Tibial nerve (tissue), 4 donors: Measurements from ENCODE around the gene KCTD7.
"Not testable (repeated sequence)": the region's sequence is repeated elsewhere in the genome, so short reads cannot be mapped to it uniquely, and the experiment has no call there.

Experiments used
- EP300 ChIP-seq, 2 donors: sonication (generic); formaldehyde crosslinking; IDR thresholded peaks; one replicate each; pipeline ENCODE4 v1.6.1; 2017; ENCODE audit warnings: antibody characterized with exemption in 2 of 2, mild to moderate bottlenecking in 1 of 2
- POLR2A ChIP-seq, 2 donors: fragments of 450-650 bp; IDR thresholded peaks; one replicate each; pipeline ENCODE4 v1.6.1; 2017; ENCODE audit warnings: antibody characterized with exemption in 2 of 2, mild to moderate bottlenecking in 2 of 2, moderate library complexity in 2 of 2
- TF ChIP-seq, protein P1 (sequence below), 5 experiments: fragments of 200-600 bp in 3 of 5; fragments of 450-650 bp in 2 of 5; sonication (generic) in 3 of 5; IDR thresholded peaks; one replicate each; pipeline ENCODE4 v1.5.1; 2016 to 2019; ENCODE audit warnings: antibody characterized with exemption in 5 of 5, mild to moderate bottlenecking in 3 of 5, moderate library complexity in 2 of 5

DNA sequence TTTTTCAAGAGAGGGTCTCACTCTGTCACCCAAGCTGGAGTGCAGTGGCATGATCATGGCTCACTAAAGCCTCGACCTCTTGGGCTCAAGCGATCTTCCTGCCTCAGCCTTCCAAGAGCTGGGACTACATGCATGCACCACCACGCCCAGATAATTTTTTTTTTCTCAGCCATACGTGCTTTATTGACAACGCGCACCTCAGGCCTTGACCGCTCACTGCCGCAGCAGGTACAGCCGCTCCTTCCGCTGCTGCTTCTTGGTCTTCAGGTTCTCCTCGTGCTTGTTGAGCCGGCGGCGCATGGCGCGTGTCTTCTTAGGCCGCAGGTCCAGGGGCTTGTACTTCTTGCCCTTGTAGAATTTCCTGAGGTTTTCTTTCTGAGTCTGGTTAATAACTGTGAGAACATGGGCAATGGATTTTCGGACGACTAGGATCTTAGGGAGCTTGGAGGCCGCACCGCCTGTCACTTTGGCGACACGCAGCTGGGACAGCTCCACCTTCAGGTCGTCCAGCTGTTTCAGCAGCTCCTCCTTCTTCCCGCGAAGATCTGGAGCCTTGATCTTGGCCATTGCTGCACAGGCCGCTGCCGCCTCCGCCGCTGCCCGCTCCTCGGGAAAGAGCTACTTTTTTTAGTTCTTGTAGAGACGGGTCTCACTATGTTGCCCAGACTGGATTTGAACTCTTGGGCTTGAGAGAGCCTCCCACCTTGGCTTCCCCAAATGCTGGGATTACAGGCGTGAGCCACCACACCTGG, 22.0 kb upstream of the KCTD7 start:
- TF ChIP-seq, protein P1, sequence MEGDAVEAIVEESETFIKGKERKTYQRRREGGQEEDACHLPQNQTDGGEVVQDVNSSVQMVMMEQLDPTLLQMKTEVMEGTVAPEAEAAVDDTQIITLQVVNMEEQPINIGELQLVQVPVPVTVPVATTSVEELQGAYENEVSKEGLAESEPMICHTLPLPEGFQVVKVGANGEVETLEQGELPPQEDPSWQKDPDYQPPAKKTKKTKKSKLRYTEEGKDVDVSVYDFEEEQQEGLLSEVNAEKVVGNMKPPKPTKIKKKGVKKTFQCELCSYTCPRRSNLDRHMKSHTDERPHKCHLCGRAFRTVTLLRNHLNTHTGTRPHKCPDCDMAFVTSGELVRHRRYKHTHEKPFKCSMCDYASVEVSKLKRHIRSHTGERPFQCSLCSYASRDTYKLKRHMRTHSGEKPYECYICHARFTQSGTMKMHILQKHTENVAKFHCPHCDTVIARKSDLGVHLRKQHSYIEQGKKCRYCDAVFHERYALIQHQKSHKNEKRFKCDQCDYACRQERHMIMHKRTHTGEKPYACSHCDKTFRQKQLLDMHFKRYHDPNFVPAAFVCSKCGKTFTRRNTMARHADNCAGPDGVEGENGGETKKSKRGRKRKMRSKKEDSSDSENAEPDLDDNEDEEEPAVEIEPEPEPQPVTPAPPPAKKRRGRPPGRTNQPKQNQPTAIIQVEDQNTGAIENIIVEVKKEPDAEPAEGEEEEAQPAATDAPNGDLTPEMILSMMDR (IDR thresholded peaks at IDR 0.05), result not testable (repeated sequence)
- TF ChIP-seq POLR2A, EP300 (IDR thresholded peaks at IDR 0.05): not testable (repeated sequence)
